GM12892 (cell line): ENCODE results near the gene SNX24.

Experiments
- POLR2A ChIP-seq: IDR thresholded peaks from 2 replicates; pipeline ENCODE4 v1.6.1; 2011; ENCODE audit warnings: low read depth, low read length, control low read depth
- POLR2AphosphoS5 ChIP-seq: IDR thresholded peaks from 2 replicates; pipeline ENCODE4 v1.6.1; 2011; ENCODE audit warnings: low read depth, low read length, control low read depth
- TAF1 ChIP-seq: IDR thresholded peaks from 2 replicates; pipeline ENCODE4 v1.6.1; 2011; ENCODE audit warnings: low read depth, mild to moderate bottlenecking, control low read depth, low read length, borderline replicate concordance

DNA sequence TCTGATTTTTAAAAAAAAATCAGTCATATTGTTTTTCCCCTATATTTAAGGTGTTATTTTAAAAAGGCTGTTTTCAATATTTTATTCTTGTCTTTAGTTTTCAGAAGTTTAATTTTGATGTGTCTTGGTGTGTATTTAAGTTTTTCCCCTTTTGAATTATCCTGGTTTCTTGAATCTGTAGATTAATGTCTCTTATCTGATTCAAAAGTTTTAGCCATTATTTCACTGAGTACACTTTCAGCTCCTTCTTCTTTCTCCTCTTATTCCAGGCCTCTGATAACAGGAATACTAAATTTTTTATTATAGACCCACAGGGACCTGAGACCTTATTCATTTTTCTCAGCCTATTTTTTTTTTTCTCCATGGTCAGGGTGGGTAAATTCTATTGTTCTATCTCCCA is 109.3 kb downstream of the SNX24 start:
- TF ChIP-seq POLR2A: no peak
- TF ChIP-seq TAF1: no peak
- TF ChIP-seq POLR2AphosphoS5: no peak
